GM12874 (cell line): ENCODE results near the gene CLDND2.

Experiments used
- TF ChIP-seq, protein P1 (sequence below): IDR thresholded peaks from 2 replicates; pipeline ENCODE4 v1.5.1; 2011; ENCODE audit warnings: low read depth, mild to moderate bottlenecking, control low read depth, low read length, moderate library complexity; ENCODE audit not compliant: insufficient read depth

Gene CLDND2

DNA sequence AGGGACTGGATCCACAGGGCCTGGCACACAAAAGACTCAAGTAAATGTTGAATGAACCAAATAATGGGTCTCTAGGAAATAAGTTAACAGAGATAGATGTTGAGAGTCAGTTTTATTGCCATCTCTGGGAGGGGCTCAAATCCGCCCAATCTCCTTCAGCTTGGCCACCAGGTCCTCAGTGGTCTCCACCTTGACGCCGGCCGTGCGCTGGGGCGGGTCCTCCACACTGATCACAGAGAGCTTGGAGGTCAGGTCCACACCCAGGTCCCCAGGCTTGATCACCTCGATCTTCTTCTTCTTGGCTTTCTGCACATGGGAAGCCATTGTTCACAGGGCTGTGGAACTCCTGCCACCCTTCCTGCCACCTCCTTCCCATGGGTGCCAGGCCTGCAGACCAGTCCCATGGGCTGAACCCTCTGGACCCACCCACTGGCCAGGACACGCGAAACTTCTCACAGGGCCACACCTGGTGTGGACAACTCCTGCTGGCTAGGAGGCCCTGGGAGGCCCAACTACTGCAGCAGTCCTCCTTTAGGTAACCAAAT lies 23.7 kb downstream of the CLDND2 start:
- TF ChIP-seq, protein P1, sequence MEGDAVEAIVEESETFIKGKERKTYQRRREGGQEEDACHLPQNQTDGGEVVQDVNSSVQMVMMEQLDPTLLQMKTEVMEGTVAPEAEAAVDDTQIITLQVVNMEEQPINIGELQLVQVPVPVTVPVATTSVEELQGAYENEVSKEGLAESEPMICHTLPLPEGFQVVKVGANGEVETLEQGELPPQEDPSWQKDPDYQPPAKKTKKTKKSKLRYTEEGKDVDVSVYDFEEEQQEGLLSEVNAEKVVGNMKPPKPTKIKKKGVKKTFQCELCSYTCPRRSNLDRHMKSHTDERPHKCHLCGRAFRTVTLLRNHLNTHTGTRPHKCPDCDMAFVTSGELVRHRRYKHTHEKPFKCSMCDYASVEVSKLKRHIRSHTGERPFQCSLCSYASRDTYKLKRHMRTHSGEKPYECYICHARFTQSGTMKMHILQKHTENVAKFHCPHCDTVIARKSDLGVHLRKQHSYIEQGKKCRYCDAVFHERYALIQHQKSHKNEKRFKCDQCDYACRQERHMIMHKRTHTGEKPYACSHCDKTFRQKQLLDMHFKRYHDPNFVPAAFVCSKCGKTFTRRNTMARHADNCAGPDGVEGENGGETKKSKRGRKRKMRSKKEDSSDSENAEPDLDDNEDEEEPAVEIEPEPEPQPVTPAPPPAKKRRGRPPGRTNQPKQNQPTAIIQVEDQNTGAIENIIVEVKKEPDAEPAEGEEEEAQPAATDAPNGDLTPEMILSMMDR: no peak

DNA sequence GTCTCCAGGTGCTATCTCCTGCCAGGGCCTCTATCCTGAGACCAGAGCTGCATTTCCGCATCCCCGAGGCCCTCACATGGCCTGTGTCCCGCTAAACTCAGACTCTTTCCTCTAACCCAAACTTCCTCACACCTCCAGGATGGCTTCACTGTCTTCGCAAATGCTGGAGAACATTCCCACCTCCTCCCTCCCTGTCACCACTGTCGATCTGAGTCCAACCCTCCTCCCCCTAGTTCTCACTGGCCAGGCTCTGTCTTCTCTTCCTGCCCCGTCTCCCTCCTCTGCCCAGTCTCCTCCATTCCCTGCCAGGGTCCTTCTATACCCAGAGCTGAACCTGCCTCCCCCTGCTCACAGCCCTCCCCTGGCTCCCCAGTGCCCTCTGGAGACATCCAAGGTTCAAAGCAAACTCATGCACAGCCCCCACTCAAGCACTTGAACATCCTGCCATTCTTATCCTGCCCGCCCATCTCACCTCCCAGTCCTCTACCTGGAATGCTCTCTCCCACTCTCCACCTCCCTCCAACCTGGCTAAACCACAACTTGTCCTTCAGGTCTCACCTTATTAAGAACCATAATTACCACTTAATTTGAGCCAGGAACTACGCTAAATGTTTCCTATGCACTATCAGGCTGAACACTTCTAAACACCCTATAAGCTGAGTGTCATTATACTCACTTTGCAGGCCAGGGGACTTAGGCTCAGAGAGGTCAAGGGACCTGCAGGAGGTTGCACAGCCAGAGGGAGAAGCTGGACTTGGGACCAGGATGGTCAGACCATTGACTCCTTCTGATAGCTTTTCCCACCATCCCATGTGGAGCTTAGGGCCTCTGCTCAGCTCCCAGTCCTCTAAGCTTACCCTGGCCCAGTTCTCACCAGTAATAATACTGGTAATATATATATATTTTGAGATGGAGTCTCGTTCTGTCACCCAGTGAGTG lies 25.9 kb downstream of the CLDND2 start:
- TF ChIP-seq, protein P1: no peak

DNA sequence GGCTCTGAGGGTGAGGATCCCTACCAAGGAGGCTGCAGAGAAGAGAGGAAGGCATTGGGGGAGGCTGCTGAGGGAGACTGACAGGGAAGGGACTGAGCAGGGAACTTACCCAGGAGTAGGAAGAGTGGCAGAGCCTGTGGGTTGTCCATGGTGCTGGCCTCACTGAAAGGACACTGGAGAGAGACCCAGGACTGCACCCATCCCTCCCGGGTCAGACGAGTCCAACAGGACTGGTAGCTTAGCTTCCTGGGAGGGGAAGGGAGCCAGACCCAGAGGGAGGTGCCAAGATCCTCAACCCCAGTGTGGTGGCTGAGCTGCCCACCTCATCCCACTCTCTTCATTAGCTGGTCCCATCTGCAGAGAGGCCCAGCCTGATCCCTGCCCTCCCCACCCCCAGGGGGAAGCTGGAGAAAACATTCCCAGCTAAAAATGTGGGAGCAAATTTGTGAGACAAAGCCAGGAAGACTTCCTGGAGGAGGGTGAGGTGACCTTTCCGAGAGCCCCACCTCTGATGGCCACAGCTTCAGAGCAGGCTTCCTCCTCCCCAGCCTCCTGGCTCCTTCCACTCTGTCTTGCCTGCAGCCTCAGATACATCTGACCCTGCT lies 26.7 kb downstream of the CLDND2 start, which contains the start of gene VSIG10L:
Gene VSIG10L, minus strand, starts transcription at position 164 of the 605 bp plus-strand sequence. Its CDS starts 15 bp downstream, at position 149.
- TF ChIP-seq, protein P1: no peak

DNA sequence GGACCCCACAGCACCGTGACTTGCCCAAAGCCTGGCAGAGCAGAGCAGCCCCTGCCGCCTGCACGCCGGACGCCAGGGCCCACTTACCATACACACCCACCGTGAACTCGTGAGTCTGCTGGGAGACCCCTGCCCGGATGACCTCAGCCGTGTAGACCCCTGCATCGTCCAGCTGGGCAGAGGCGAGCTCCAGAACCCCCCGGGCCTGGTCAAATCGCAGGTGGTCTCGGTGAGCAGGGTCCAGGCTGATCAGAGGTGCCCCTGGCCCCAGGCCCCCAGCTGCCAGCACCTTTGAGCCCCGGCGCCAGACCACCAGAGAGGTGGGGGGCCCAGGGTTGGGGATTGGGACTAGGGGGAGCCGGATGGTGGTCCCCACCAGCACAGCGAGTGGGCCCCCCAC lies 27.7 kb downstream of the CLDND2 start:
- TF ChIP-seq, protein P1: no peak

DNA sequence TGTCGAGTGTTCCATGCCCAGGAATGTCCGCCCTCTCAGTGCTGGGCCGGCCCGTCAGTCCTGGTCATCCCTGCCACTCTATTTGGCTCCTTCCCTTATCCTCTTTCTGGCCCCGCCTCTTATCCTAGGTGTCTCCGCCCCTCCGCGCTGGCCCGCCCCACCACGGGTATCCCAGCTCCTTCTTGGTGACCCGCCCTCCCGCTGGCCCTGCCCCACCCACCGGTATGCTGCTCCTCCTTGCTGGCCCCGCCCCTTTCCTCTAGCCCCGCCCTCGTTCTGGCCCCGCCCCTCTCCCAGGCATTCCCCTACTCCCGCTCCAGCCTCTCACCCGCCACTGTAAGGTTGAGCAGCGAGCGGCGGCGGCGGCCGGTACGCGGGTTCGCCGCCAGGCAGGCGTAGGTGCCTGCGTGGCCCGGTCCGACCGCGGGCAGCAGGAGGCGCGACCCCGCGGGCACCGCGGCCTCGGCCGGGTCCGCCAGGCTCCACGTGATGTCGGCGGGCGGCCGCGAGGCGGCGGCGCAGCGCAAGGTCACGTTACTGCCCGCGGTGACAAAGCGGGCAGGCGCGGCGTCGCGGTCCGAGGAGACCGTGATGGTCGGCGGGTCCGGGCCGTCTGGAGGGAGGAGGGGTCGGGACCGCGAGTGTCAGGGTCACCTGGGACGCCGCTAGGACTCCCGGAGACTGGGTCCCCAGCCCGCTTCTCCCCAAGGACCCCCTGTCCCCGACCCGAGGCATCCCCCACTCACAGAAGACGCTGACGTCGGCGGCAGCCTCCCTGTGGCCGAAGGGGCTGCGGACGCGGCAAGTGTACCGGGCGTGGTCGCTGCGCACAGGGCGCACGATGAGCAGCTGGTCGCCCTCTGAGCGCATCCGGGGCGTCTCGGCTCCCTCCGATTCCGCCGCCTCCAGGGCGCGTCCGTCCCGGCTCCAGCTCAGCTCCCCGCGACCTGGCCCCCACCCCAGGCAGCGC lies 28.8 kb downstream of the CLDND2 start:
- TF ChIP-seq, protein P1: peak; percentile 39; the same call in 1 of the 2 replicates

DNA sequence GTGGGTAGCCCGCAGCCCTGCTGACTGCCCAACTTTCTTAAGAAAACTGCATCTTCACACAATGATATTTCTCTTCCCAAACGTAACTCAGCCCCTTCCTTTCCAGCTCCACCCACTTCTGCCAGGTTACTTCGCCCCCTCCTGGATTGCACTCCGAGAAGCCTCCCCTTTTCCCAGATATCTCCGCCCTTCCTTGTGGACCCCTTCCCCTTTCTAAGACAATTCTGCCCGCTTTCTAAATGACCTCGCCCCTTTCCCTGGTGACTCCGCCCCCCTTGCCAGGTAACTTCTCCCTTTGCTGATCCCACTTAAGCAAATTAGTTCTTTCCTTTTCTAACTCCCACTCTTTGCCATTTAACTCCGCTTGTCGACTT lies 29.5 kb downstream of the CLDND2 start:
- TF ChIP-seq, protein P1: no peak
